Upper lobe of left lung (tissue), 4 donors: Measurements from ENCODE around the gene SHISA6.

Experiments used
- EP300 ChIP-seq, 4 donors: sonication (generic); formaldehyde crosslinking; IDR thresholded peaks; one replicate each; pipeline ENCODE4 v1.5.1; 2017; ENCODE audit warnings: antibody characterized with exemption in 4 of 4, control low read depth in 2 of 4
- POLR2A ChIP-seq, 4 donors: fragments of 450-650 bp; IDR thresholded peaks; one replicate each; pipeline ENCODE4 v1.5.1; 2016 to 2017; ENCODE audit warnings: antibody characterized with exemption in 4 of 4, mild to moderate bottlenecking in 2 of 4
- POLR2AphosphoS5 ChIP-seq, 2 donors: sonication (generic); formaldehyde crosslinking; IDR thresholded peaks; one replicate each; pipeline ENCODE4 v1.5.1; 2017; ENCODE audit warnings: antibody characterized with exemption in 2 of 2
- TF ChIP-seq, protein P1 (sequence below), 6 experiments: fragments of 450-650 bp in 4 of 6; fragments of 200-600 bp in 2 of 6; sonication (generic) in 2 of 6; IDR thresholded peaks; one replicate each; pipeline ENCODE4 v1.5.1; 2016 to 2019; ENCODE audit warnings: antibody characterized with exemption in 6 of 6

DNA sequence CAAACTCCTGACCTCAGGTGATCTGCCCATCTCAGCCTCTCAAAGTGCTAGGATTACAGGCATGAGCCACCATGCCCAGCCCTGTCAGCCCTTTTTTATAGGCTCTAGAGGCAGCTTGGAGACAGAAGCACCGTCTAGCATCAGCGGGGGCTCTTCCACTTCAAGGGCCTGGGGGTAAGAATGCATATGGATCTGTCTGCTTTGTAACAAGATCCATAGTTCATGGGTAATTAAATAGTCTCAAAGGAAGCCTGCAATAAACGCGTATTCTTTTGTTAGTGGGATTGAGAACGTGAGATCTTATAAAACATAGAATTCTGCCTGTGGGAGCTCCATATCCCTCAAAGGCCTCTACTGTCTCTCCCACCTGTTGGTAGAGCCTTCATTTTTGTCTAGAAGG is 142.1 kb downstream of the SHISA6 start:
- TF ChIP-seq POLR2A (IDR thresholded peaks at IDR 0.05) (no peak), POLR2AphosphoS5 (IDR thresholded peaks at IDR 0.05) (no peak), EP300 (IDR thresholded peaks at IDR 0.05) (no peak)
- TF ChIP-seq, protein P1, sequence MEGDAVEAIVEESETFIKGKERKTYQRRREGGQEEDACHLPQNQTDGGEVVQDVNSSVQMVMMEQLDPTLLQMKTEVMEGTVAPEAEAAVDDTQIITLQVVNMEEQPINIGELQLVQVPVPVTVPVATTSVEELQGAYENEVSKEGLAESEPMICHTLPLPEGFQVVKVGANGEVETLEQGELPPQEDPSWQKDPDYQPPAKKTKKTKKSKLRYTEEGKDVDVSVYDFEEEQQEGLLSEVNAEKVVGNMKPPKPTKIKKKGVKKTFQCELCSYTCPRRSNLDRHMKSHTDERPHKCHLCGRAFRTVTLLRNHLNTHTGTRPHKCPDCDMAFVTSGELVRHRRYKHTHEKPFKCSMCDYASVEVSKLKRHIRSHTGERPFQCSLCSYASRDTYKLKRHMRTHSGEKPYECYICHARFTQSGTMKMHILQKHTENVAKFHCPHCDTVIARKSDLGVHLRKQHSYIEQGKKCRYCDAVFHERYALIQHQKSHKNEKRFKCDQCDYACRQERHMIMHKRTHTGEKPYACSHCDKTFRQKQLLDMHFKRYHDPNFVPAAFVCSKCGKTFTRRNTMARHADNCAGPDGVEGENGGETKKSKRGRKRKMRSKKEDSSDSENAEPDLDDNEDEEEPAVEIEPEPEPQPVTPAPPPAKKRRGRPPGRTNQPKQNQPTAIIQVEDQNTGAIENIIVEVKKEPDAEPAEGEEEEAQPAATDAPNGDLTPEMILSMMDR (IDR thresholded peaks at IDR 0.05) = no peak
